H1 (cell line): ENCODE measurements around the gene ANLN. TPM values are rescaled to one million over a fixed set of nuclear protein-coding genes. Genes with fewer than 3 reads are reported as not detected.

ENCODE experiments used
- polyA plus RNA-seq, 7 experiments: library from polyadenylated mRNA; depleted of rRNA in 3 of 7; stranded (reverse) in 5 of 7; unstranded in 2 of 7; fragments of >200 nt in 5 of 7; fragments of 200-250 nt in 2 of 7; gene quantifications; 1 replicate in 5 of 7; 2 replicates in 1 of 7; 4 replicates in 1 of 7; pipeline versions ENCODE4 v1.2.1 to v1.2.3, GENCODE V29; 2011 to 2013; ENCODE audit warnings: missing spikeins in 2 of 7, mixed read lengths in 2 of 7
- total RNA-seq: library from RNA; stranded (reverse); fragmentation: NEBNext Ultra II Directional; extraction: Animal tissue kit (Norgen Biotek cat#: 25700); gene quantifications from 2 replicates; pipeline ENCODE4 v1.2.1, GENCODE V29; 2021
- TF ChIP-seq, protein P1 (sequence below): fragments of 300-600 bp; sonication (generic); IDR thresholded peaks from 2 replicates; pipeline ENCODE4 v1.7.1; 2012; ENCODE audit warnings: low read length, moderate library complexity, mild to moderate bottlenecking, inconsistent platforms; ENCODE audit not compliant: insufficient replicate concordance

ANLN gene
- total and polyA plus RNA-seq, 2 of the 8 experiments (the other 6 are each of a cell fraction or from before 2014, with no cell fraction given), result 18.5 to 90.1 TPM

DNA sequence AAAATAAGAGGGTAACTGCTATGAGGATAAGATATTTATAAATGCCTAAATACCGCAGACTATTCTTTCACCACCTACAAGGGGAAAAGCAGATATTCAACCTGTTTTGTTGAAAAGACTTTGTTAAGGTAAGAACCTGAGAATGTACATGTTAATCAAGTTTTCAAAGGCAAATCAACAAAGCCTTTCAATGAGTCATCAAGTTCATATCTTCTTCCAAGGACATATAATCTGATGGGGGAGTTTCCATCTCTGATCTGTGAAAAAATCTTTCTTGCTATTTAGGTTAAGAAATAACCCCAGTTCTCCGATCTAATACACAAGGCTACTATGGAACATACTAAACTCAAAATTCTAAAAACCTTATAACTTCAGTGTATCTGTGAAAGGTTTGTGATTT, 40.0 kb upstream of the ANLN start (continued):
- TF ChIP-seq, protein P1, sequence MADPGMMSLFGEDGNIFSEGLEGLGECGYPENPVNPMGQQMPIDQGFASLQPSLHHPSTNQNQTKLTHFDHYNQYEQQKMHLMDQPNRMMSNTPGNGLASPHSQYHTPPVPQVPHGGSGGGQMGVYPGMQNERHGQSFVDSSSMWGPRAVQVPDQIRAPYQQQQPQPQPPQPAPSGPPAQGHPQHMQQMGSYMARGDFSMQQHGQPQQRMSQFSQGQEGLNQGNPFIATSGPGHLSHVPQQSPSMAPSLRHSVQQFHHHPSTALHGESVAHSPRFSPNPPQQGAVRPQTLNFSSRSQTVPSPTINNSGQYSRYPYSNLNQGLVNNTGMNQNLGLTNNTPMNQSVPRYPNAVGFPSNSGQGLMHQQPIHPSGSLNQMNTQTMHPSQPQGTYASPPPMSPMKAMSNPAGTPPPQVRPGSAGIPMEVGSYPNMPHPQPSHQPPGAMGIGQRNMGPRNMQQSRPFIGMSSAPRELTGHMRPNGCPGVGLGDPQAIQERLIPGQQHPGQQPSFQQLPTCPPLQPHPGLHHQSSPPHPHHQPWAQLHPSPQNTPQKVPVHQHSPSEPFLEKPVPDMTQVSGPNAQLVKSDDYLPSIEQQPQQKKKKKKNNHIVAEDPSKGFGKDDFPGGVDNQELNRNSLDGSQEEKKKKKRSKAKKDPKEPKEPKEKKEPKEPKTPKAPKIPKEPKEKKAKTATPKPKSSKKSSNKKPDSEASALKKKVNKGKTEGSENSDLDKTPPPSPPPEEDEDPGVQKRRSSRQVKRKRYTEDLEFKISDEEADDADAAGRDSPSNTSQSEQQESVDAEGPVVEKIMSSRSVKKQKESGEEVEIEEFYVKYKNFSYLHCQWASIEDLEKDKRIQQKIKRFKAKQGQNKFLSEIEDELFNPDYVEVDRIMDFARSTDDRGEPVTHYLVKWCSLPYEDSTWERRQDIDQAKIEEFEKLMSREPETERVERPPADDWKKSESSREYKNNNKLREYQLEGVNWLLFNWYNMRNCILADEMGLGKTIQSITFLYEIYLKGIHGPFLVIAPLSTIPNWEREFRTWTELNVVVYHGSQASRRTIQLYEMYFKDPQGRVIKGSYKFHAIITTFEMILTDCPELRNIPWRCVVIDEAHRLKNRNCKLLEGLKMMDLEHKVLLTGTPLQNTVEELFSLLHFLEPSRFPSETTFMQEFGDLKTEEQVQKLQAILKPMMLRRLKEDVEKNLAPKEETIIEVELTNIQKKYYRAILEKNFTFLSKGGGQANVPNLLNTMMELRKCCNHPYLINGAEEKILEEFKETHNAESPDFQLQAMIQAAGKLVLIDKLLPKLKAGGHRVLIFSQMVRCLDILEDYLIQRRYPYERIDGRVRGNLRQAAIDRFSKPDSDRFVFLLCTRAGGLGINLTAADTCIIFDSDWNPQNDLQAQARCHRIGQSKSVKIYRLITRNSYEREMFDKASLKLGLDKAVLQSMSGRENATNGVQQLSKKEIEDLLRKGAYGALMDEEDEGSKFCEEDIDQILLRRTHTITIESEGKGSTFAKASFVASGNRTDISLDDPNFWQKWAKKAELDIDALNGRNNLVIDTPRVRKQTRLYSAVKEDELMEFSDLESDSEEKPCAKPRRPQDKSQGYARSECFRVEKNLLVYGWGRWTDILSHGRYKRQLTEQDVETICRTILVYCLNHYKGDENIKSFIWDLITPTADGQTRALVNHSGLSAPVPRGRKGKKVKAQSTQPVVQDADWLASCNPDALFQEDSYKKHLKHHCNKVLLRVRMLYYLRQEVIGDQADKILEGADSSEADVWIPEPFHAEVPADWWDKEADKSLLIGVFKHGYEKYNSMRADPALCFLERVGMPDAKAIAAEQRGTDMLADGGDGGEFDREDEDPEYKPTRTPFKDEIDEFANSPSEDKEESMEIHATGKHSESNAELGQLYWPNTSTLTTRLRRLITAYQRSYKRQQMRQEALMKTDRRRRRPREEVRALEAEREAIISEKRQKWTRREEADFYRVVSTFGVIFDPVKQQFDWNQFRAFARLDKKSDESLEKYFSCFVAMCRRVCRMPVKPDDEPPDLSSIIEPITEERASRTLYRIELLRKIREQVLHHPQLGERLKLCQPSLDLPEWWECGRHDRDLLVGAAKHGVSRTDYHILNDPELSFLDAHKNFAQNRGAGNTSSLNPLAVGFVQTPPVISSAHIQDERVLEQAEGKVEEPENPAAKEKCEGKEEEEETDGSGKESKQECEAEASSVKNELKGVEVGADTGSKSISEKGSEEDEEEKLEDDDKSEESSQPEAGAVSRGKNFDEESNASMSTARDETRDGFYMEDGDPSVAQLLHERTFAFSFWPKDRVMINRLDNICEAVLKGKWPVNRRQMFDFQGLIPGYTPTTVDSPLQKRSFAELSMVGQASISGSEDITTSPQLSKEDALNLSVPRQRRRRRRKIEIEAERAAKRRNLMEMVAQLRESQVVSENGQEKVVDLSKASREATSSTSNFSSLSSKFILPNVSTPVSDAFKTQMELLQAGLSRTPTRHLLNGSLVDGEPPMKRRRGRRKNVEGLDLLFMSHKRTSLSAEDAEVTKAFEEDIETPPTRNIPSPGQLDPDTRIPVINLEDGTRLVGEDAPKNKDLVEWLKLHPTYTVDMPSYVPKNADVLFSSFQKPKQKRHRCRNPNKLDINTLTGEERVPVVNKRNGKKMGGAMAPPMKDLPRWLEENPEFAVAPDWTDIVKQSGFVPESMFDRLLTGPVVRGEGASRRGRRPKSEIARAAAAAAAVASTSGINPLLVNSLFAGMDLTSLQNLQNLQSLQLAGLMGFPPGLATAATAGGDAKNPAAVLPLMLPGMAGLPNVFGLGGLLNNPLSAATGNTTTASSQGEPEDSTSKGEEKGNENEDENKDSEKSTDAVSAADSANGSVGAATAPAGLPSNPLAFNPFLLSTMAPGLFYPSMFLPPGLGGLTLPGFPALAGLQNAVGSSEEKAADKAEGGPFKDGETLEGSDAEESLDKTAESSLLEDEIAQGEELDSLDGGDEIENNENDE, result no peak
